SIG-M5 treated with dmso at 0.1 percent for 504 hours (cell line): ENCODE data around the gene SCAF1.
"Not testable (repeated sequence)": the region's sequence is repeated elsewhere in the genome, so short reads cannot be mapped to it uniquely, and the experiment has no call there.

Experiments
- DNase-seq: peaks from one replicate; lab custom pipeline; 2025; ENCODE audit not compliant: unreplicated experiment; lab: John Stamatoyannopoulos, UW

SCAF1 gene

GRCh38 chr19:49613374-49613773, 28.6 kb upstream of the SCAF1 start:
- DNase-seq, result no peak

- DNase-seq, result no peak
These were observed 27.7 kb upstream of the SCAF1 start for GRCh38 chr19:49614096-49614833.

DNA sequence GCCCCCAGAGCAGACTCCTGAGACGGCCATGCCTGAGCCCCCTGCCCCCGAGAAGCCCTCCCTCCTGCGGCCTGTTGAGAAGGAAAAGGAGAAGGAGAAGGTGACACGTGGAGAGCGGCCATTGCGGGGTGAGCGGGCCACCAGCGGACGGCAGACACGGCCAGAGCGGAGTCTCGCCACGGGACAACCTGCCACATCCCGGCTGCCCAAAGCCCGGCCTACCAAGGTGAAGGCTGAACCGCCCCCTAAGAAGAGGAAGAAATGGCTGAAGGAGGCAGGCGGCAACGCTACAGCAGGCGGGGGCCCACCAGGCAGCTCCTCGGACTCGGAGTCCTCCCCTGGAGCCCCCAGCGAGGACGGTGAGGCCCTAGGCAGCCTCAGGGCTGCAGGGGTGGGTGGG, 26.1 kb upstream of the SCAF1 start:
- DNase-seq, result no peak

DNA sequence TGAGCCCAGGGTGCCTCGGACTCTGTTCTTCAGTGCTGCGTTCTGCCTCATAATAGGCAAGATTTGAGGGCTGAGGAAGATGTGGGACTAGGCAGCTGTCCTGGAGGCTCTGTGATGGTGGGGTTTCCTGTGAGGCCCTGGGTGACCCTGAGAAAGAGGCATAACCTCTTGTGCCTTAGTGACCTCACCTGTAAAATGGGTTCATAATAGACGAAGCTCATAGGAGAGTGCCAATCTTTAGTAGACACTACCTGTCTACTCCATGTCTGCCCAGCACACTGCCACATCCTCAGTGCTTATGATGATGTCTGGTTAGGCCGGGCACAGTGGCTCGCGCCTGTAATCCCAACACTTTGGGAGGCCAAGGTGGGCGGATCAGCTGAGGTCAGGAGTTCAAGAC, 25.5 kb upstream of the SCAF1 start:
- no peak for DNase-seq

GRCh38 chr19:49616945-49617344, 25.1 kb upstream of the SCAF1 start:
- DNase-seq, result no peak

DNA sequence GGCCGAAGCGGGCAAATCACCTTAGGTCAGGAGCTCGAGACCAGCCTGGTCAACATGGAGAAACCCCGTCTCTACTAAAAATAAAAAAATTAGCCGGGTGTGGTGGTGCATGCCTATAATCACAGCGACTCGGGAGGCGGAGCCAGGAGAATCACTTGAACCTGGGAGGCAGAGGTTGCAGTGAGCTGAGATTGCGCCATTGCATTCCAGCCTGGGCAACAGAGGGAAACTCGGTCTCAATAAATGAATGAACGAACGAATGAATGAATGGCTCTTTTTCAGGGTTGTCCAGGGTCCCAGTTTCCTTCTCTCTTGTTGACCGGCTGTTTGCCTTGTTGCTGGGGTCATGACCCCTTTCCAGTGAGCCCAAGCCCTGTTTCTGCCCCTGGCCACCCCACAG, 24.1 kb upstream of the SCAF1 start:
- not testable (repeated sequence) for DNase-seq

- no peak for DNase-seq
These were observed 16.8 kb upstream of the SCAF1 start for GRCh38 chr19:49624967-49625910.

DNA sequence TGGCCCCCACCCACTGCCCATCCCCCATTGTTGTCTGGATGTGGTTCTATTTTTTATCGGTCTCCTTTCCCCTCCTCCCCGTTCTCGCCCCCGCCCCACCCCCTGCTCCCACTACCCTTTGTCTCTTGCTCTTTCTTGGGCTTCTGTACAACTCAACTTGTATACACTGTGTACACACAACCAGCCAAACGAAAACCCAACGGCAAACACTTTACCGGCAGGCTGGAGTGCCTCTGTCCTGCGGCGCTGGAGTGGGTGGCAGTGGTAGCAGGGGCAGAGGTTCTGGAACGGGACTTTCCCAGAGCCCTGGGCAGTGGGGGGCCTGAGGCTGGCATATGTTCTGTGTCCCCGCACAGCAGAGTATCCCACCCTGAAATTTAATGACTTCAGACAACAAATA, 15.8 kb upstream of the SCAF1 start:
- DNase-seq, result no peak

DNA sequence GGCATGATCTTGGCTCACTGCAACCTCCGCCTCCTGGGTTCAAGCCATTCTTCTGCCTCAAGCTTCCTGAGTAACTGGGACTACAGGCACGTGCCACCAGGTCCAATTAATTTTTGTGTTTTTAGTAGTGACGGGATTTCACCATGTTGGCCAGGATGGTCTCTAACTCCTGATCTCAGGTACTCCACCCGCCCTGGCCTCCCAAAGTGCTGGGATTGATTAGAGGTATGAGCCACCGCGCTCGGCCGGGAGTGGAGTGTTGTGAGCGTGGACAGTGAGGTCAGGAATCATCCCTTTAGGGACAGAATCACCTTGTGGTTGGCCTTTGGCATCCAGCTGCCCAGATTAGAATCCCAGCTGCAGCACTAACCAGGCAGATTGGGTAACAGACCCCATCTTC, 12.3 kb upstream of the SCAF1 start:
- DNase-seq, result no peak

DNA sequence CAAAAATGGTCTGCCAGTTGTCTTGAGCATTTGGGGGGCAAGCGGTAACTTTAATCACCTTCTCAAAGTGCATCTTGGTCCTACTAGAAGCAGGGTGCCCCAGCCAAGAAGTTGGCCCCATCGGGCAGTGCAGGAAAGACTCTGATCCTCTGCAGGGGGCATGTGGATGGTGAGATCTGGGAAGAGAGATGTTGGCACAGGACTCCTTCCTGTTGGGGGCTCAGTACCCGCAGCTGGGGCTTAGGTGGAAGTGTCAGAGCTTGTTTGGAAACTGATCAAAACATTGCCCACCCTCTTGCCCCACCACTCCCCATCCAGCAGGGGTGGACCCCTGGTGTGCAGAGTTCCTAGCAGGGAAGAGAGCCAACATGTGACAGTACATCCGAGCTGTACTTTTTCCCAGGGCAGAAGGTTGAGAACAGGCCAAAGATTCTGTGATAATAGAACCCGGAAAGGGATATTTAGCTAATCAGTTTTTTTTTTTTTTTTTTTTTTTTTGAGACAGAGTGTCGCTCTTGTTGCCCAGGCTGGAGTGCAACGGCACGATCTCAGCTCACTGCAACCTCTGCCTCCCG, 10.9 kb upstream of the SCAF1 start:
- no peak for DNase-seq

DNA sequence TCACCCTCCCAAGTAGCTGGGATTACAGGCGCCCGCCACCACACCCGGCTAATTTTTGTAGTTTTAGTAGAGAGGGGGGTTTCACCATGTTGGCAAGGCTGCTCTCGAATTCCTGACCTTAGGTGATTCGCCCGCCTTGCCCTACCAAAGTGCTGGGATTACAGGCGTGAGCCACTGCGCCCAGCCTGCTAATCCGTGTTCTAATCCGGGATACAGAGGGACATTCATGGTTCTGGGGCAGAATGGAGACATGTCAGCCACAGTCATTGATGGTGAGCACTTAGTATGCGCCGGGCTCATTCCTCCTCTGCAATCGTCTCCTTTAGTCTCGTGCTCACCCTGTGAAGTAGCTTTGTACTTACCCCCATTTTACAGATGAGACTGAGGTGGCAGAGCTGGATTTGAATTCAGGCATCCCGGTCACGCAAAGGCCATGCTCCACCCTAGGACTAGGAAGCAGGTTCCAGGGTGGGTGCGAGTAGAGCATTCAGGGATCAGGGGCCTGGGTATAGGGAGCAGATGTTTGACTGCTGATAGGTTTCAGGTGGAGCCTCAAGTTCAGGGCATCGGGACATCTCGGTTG, 10.3 kb upstream of the SCAF1 start:
- no peak for DNase-seq

DNA sequence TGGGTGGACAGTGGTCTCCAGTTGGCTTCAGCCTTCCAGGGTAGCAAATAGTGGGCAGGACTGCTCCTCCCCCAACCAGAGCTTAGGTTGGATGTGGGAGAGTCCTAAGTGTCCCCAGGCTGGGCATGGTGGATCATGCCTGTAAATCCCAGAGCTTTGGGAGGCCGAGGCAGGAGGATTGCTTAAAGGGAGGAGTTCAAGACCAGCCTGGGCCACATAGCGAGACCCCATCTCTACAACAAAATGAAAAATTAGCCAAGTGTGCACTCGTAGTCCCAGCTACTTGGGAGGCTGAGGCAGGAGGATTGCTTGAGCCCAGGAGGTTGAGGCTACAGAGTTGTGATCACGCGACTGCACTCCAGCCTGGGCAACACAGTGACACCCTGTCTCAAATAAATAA, 9.4 kb upstream of the SCAF1 start:
- no peak for DNase-seq

GRCh38 chr19:49633273-49633672, 8.7 kb upstream of the SCAF1 start:
- DNase-seq, result not testable (repeated sequence)

- no peak for DNase-seq
These were observed 6.3 kb upstream of the SCAF1 start for GRCh38 chr19:49635530-49636232.

DNA sequence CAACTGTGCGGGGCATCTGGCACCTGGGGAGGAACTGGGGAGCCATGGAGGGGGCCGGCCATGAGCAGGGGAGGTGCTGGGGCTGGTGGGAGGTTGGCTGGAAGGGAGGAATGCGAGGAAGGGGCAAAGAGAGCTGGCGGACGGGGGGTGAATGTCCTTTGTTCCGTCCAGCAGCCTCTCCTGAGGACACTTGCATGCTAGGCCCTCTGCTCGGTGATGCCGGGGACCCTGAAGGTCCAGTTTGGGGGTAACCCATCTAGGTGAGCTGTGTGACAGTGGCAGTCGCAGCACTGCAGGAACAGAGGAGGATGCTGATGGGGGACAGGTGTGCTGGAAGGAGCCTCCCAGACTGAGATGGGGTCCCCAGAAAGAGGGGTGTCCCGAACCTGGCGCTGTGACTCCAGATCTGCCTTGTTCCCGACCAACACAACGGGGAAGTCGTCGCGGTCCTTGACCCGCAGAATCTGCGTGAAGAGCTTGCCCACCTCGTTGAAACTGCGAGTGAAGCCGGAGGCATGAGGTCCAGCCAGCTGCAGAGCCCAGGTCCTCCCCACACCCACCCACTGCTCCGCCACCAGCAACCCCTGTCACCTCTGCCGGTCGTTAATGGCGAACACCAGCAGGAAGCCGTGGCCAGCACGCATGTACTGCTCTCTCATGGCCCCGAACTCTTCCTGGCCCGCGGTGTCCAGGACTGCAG, 5.6 kb upstream of the SCAF1 start:
- DNase-seq, result no peak

DNA sequence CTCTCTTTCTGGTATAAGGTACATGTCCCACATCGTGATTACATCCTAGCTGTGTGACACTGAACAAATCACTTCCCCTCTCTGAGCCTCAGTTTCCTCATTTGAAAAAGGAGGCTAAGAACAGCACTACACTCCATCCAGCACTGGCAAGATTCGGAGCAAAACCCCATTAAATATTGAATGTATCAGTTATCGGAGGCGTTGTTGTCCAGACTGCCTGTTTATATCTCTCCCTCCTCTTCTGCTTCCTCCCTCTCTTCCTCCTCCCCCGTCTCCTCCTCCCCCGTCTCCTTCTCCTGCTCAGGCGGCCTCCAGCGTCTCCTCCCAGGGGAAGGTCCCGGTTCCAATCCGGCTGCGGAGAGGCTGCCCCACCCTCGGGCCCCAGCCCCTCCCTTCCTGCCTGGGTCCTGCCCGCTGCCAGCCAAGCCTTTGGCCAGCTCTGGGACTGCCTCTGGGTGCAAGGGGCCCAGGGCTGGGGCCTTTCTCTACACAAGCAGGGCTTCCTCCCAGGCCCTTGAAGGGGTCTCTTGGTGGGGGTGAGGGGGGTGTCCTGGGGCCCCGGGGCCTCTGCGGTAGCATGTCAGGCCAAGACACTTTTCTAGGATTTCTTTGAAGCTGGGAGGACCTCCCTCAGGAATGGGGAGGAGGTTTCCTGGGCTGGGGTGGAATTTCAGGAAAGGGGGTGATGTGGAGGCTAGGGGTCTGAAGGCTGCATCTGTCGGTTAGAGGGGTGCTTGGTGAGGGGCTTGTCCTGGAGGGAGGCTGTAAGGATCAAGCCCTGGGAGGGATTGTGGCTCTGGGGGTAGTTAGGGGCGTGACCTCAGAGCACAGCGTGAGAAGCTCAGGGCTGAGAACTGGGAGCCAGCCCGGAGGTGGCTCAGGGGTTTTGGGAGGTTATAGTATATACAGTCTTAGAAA, 3.9 kb upstream of the SCAF1 start:
- DNase-seq, result peak; percentile 19

DNA sequence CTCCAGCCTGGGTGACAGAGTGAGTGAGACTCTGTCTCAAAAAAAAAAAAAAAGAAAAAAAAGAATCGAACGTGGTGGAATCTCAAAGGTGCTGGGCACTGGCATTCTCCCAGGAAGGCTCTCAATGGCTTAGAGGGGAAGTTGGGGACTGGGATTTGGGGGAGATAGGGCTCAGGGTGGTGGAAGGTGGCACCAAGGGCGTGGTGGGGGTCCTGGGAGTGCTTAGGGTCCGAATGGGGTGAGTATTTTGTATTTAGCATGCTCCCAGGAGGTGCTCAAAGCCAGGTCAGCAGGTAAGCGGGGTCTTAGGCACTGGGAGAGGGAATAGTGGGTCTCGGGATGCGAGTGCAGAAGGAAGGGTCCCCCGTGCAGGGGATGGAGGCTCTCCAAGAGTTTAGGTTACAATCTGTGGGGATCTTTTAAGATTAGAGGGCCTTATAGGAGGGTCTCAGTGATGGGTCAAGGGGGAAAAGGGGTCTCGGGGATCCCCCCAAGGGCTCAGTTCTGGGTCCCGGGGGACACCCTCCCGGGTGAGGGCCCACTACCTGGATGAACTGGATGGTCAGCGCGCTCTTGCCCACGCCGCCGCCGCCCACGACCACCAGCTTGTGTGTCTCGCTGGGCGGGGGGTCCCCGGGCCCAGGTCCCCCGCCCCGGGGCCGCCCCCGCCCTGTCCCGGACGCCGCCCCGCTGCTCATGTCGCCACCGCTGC, 2.5 kb upstream of the SCAF1 start:
- no peak for DNase-seq

DNA sequence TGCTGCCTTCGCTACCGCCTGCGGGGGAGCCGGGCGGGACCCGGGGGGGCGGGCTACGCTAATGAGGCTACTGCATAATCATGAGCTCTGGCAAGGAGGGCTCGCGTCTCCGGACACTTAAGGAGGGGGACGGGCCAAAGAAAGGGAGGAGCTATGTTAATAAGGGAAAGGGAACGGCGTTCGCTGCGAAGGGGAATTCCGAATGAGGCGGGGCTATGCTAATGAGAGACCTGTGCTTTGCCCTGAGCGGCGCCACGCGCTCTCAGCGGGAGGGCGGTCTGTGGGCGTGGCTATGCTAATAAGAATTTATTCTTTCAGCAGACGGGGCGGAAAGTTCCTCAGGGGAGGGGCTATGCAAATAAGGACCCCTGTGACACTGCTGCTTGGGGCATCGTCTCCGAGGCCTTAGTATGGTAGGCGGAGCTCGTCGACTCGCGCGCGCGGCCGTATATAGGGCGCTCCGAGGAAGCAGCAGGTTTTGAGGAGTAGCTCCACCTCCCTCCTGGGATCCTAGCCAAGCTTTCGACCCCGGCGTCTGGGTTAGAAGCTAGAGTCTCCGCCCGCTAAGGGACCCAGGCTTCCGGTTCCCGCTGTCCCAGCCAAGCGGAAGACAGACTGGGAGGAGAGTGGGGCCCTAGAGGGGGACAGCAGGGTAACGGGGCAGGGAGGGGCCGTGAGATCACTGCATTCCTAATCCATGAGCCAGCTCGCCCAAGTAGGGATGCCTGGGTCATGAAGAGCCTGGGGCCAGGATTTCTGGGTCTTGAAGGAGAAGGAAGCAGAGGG, 1.7 kb upstream of the SCAF1 start, which contains the start of gene RRAS:
Gene RRAS (minus strand): TSS at position 31 of the 786 bp plus-strand sequence. CDS start 45 bp downstream, outside the sequence.
- DNase-seq, result peak; percentile 100
